Adrenal gland (tissue), 5 donors: ENCODE measurements around the gene OSBPL2.

Source experiments
- CTCF ChIP-seq, 6 experiments: fragments of 450-650 bp in 4 of 6; fragments of 200-600 bp in 2 of 6; sonication (generic) in 1 of 6; IDR thresholded peaks; 1 replicate in 5 of 6; 2 replicates in 1 of 6; pipeline versions ENCODE4 v1.5.1 to v1.8.0; 2016 to 2021; ENCODE audit warnings: antibody characterized with exemption in 6 of 6, mild to moderate bottlenecking in 2 of 6, moderate library complexity in 1 of 6
- POLR2A ChIP-seq, 2 donors: fragments of 450-650 bp; IDR thresholded peaks; one replicate each; pipeline ENCODE4 v1.6.1; 2017; ENCODE audit warnings: antibody characterized with exemption in 2 of 2, mild to moderate bottlenecking in 2 of 2, moderate library complexity in 1 of 2
- donor health status: DM: no; HTN: no; CAD: no.

GRCh38 chr20:62318400-62319345 lies 80.4 kb downstream of the OSBPL2 start:
- TF ChIP-seq CTCF (IDR thresholded peaks at IDR 0.05) (no peak), POLR2A (IDR thresholded peaks at IDR 0.05) (no peak)
